Measurements from ENCODE around the gene PPP1R12B.
"Not testable (repeated sequence)": the region's sequence is repeated elsewhere in the genome, so short reads cannot be mapped to it uniquely, and the experiment has no call there.

PPP1R12B gene

GRCh38 chr1:202398439-202398838 lies 49.9 kb downstream of the PPP1R12B start:
- not testable (repeated sequence) for DNase-seq

DNA sequence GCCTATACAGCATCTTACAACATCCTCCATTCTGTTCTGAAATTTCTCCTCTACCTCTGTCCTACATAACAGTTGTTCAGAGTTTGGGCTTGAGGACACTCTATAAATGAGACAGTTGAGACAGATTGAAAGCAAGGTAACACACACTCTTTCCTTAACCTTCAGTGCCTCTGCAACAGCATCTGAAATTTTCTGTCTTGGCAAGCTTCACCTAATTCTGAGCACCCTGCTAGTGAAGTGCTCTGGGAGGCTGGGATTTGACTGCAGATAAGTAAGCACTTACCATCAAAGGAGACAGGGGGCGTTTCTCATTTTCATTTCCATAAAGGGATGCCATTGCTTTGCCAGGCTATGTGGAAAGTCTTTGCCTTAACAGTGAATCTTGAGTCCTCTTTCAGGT lies 53.3 kb downstream of the PPP1R12B start:
- DNase-seq = not testable (repeated sequence)

DNA sequence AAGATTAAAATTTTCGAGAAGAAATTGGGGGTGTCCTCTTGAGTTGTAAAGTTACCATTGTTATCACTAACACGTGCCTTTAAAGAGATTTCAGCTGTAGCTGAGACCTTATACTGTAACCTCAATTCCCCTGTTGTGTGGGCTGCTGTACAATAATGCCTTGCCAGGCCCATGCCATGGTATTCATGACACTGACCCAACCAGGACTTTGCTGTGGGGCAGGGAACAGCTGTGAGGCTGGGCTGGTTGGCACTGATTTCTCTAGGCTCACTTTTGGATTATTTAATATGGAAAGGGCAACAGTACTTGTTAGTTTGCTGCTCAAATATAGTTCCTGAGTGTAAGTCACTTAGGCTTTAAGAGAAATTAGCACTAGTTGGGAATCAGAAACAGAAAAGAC lies 54.9 kb downstream of the PPP1R12B start:
- DNase-seq = not testable (repeated sequence)

DNA sequence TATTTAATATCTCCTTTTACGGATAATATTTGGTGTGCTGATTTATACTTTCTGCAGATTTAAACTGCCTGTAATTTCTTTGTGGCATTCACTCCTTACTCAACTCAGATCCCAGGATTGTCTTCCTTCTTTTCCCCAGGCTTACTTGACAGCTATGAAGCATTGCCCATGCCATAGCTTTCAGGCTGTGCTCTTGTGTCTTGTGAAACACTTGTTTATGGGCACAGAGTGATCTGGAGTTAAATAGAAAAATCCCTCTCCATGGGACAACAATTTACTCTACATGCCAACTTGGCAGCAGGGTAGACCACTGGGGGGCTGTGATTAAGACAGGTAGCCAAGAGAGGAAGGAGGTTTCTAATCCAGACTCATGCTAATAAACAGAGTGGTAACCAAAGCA lies 57.4 kb downstream of the PPP1R12B start:
- DNase-seq = no peak

DNA sequence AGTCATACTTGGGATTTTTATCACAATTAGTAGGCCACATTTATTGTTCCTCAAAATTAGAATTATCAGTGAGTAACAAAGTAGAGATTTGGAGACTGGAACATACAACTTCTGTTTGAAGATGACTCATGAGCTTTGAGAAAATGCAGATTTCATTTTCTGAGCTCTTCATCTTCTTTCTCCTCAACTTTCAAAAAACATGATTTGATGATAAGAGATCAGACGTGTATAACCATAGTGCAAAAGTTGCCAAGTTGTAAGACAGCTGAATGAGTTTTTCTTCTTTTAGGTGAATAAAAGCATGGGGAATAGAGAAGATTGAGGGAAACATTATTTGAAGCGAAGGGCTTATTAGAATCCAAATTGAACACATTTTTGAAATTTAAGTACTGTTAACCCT lies 58.4 kb downstream of the PPP1R12B start:
- not testable (repeated sequence) for DNase-seq

GRCh38 chr1:202407378-202407777 lies 58.9 kb downstream of the PPP1R12B start:
- not testable (repeated sequence) for DNase-seq

GRCh38 chr1:202410251-202410650 lies 61.8 kb downstream of the PPP1R12B start:
- not testable (repeated sequence) for DNase-seq

GRCh38 chr1:202410854-202411357 lies 62.4 kb downstream of the PPP1R12B start:
- DNase-seq = not testable (repeated sequence)

GRCh38 chr1:202411422-202411821 lies 62.9 kb downstream of the PPP1R12B start:
- DNase-seq = no peak

DNA sequence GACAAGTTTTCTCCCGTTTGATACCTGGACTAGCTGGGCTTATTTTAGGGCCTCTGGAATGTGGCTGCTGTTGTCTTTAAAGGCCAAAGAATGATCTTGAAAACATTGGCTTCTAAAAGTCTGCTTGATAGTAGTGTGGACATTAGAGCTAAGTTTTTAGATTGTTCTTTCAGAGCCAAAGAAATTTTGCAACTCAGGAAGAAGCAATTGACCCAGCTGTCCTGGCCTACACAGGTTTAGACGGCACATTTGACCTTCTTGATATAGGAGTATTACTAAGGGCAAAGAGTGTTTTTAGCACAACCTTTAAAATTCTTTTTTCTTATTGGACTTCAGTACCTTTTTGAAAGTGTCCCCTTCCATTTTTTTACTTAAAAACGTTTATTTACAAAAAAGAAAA lies 63.9 kb downstream of the PPP1R12B start:
- not testable (repeated sequence) for DNase-seq

- no peak for DNase-seq
Measured at GRCh38 chr1:202416641-202417040, 68.1 kb downstream of the PPP1R12B start.

- not testable (repeated sequence) for DNase-seq
Measured at GRCh38 chr1:202417141-202417540, 68.6 kb downstream of the PPP1R12B start.

DNA sequence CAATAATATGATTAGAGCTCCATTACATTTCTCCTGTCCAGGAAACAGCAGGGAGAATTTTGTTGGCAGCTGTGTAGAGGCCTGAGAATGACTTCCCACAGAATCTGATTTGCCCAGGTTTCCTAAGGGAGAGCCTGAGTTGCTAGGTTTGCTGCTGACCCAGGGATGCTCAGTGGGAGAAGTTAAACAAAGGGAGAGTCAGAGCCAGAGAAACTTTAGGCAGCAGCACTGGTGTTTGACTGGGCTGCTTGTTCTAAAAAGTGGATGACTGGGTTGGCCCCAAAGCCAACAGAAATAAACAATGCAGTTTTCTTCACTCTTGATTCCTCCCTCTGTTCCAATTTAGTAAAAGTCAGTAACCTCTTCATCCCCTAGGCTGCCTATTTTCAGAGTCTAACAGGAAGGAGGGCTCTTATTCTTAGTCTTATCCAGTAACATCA lies 69.3 kb downstream of the PPP1R12B start:
- DNase-seq = not testable (repeated sequence)

GRCh38 chr1:202419731-202420130 lies 71.2 kb downstream of the PPP1R12B start:
- DNase-seq = not testable (repeated sequence)

- DNase-seq = not testable (repeated sequence)
Measured at GRCh38 chr1:202420422-202421094, 72.1 kb downstream of the PPP1R12B start.

- not testable (repeated sequence) for DNase-seq
Measured at GRCh38 chr1:202422709-202423108, 74.2 kb downstream of the PPP1R12B start.

DNA sequence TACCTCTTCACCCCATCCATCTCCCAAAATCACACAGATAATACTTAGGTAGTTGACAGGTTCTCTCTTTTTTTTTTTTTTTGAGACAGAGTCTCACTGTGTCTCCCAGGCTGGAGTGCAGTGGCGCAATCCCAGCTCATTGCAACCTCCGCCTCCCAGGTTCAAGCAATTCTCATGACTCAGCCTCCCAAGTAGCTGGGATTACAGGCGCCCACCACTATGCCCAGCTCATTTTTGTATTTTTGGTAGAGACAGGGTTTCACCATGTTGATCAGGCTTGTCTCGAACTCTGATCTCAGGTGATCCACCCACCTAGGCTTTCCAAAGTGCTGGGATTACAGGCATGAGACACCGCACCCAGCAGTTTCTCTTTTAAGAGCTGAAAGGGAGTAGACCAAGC lies 75.8 kb downstream of the PPP1R12B start:
- not testable (repeated sequence) for DNase-seq

DNA sequence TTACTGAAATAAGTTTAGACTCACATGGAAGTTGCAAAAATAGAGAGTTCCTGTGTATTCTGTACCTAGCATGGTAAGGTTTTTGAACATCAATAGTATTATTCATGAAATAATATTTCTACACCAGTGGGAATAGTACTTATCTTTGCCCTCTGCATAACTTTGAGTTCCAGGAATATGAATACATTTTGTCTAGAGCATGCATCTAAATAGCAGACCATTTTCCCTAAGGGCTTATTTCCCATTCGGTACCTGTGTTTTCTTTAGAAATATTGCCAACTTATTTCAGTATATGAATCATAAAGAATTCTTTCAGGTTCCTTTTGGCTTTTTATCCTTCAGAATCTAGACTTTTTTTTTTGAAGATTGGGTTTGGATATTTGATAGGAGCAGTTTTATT lies 81.6 kb downstream of the PPP1R12B start:
- not testable (repeated sequence) for DNase-seq

GRCh38 chr1:202432338-202432737 lies 83.8 kb downstream of the PPP1R12B start:
- not testable (repeated sequence) for DNase-seq

DNA sequence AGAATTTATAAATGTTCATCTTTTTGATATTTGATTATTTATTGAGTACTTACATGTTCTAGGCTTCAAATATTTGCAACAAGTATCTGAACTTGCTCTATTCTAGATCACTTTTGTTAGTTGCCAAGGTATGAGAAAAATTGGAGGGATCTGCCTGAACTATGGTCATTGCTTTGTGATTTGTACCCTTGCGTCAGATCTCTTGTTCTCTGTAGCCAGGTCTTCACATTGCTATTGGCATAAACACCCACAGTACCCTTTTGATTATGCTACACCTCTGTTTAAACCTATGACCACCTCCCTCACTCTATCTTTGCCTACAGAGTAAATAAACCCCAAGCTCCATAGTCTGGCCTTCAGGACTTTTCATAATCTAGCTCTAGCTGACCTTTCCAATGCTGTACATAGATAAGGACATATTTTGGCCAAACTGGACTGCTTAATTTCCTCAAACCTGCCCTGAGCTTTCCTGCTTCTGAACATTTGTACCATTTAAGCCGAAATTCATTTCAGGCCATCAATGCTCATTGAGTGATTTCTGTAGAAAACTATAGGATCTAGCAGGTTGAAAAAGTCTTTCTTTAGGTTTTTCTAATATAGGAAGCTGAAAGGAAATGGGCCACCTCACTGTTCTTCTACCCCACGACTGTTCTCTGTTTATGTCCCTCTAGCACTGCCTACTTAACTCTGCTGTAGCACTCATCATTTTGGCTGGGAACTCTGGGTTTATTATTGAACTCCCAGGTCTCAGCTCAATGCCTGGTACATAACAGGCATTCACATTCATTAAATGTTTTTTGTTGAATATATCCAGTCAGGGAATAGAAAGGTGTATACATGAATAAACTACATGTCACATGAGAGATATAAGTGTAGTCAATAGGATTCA lies 84.9 kb downstream of the PPP1R12B start:
- no peak for DNase-seq

DNA sequence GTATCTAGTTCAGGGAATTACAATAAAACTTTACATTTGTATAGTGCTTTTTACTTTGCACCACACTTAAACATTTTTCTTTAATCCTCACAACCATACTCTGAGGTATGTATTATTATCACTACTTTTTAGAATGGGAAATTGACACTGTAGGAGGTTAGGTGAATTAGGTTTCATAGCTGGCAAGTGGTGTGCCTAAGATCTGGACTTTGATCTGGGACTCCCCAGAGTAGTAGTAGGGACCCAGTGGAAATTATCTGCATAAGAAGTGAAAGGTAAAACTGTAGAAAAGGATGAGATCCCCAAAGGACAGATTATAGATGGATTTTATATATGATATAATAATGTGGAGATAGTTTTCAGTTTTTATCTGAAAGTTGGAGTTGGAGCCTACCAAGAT lies 85.6 kb downstream of the PPP1R12B start:
- no peak for DNase-seq

GRCh38 chr1:202438393-202439174 lies 90.1 kb downstream of the PPP1R12B start:
- DNase-seq = no peak

All from right kidney (tissue), 1 donor.